Measurements from ENCODE around the gene SMG9. TPM values are rescaled to one million over a fixed set of nuclear protein-coding genes. Genes with fewer than 3 reads are reported as not detected.

SMG9 gene
- total RNA-seq, 3 donors from 2014 or later = 10.6 to 29.9 (median 20.6) TPM

DNA sequence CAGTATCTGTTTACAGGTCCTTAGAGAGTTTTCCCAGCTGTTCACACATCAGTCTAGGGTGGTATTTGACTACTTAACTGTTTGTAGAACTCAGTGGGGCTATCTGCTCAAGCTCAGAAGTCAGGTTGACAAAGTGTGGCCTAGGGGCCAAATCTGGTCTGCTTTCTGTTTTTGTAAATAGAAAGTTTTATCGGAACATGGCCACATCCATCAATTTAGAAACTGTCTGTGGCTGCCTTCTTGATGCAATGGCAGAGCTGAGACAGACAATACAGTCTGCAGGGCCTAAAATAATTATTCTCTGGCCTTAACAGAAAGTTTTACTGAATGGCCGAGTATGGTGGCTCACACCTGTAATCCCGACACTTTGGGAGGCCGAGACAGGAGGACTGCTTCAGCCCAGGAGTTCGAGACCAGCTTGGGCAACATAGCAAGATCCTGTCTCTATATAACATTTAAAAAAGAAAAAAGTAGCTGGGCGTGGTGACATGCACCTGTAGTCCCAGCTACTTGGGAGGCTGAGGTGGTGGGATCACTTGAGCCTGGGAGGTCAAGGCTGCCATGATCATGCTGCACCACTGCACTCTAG, 2.4 kb downstream of the SMG9 start:
- H3K36me3 ChIP-seq = peaks cover 4% of the 10 kb centered on the region
- H3K27me3 ChIP-seq = no peaks in the 10 kb centered on the region
- H3K27ac ChIP-seq = no peak overlapping the region
- DNase-seq (ENCODE audit: low spot score in 2 of 2) = no peak
- intact Hi-C loops (cut with DNase I; ENCODE audit: low total_unique reads) = no loop called here
- H3K4me1 ChIP-seq = no peaks in the 10 kb centered on the region
- no peak overlapping the region for H3K4me3 ChIP-seq
- H3K9me3 ChIP-seq = no peaks in the 10 kb centered on the region
- TF ChIP-seq, protein P1, sequence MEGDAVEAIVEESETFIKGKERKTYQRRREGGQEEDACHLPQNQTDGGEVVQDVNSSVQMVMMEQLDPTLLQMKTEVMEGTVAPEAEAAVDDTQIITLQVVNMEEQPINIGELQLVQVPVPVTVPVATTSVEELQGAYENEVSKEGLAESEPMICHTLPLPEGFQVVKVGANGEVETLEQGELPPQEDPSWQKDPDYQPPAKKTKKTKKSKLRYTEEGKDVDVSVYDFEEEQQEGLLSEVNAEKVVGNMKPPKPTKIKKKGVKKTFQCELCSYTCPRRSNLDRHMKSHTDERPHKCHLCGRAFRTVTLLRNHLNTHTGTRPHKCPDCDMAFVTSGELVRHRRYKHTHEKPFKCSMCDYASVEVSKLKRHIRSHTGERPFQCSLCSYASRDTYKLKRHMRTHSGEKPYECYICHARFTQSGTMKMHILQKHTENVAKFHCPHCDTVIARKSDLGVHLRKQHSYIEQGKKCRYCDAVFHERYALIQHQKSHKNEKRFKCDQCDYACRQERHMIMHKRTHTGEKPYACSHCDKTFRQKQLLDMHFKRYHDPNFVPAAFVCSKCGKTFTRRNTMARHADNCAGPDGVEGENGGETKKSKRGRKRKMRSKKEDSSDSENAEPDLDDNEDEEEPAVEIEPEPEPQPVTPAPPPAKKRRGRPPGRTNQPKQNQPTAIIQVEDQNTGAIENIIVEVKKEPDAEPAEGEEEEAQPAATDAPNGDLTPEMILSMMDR (IDR thresholded peaks at IDR 0.05) = no peak

DNA sequence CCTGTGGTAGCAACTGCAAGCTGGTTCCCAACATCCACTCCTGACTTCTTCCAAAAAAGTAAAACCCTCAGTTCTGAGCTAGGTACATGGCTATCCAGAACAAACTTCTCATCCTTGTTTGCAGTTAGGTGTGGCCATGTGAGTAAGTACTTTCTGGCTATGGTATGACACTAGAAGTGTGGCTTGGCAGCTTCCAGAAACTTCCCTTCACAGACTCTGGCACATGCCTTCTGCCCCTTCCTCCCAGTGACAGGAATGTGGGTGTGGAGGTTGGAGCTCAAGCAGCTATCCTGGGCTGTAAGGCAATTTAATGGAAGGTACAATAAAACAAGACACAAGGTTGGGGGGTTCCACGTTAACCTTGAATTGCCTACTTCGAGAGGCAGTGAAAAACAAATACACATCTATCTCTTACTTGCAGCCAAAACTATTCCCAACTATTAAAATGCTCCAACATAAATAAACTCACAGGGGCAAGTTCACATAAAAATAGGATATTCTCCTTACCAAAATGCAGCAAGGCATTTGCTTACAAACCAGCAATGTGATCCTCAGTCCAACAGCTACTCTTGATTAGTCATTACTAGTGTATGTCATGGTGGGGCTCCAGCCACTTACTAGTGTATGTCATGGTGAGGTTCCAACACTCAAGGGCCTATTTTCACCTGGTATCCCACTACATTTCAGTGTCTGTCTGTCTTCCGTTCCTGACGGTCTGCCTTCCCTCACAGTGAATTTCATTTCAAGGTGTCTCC, 3.1 kb downstream of the SMG9 start:
- intact Hi-C loops (cut with DNase I; ENCODE audit: low total_unique reads) = no loop called here
- no peaks in the 10 kb centered on the region for H3K4me1 ChIP-seq
- no peaks in the 10 kb centered on the region for H3K27me3 ChIP-seq
- DNase-seq (ENCODE audit: low spot score in 2 of 2) = no peak
- H3K27ac ChIP-seq = no peak overlapping the region
- H3K4me3 ChIP-seq = no peak overlapping the region
- no peaks in the 10 kb centered on the region for H3K9me3 ChIP-seq
- TF ChIP-seq POLR2A (IDR thresholded peaks at IDR 0.05) (no peak), POLR2AphosphoS5 (IDR thresholded peaks at IDR 0.05) (no peak)
- TF ChIP-seq, protein P1 (IDR thresholded peaks at IDR 0.05) = no peak
- H3K36me3 ChIP-seq = peaks cover 9% of the 10 kb centered on the region

DNA sequence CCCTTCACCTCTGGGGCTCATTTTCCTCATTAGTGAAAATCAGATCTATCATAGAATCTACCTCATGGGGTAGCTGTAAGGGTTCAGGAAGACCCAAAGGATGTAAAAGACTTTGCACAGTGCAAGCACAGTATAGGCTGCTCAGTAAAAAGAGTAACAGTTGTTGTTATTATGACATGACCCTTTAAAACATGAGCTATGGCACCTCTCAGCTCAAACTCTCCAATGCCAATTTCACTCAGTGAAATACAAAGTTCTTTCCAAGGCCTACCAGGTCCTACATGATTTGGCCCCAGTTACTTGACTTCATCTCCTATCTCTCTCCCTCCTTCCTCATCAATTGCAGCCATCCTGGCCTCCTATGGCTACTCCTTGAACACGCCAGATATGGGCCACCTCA, 4.9 kb downstream of the SMG9 start:
- Histone ChIP-seq H3K27me3 (no peaks in the 10 kb centered on the region), H3K4me3 (no peak overlapping the region), H3K27ac (no peak overlapping the region), H3K4me1 (no peaks in the 10 kb centered on the region), H3K36me3 (peaks cover 9% of the 10 kb centered on the region), H3K9me3 (no peaks in the 10 kb centered on the region)
- no peak for TF ChIP-seq POLR2AphosphoS5 (IDR thresholded peaks at IDR 0.05)
- TF ChIP-seq, protein P1 (IDR thresholded peaks at IDR 0.05) = no peak
- no peak for TF ChIP-seq POLR2A (IDR thresholded peaks at IDR 0.05)
- DNase-seq (ENCODE audit: low spot score in 2 of 2) = no peak
- intact Hi-C loops (cut with DNase I; ENCODE audit: low total_unique reads) = no loop called here

DNA sequence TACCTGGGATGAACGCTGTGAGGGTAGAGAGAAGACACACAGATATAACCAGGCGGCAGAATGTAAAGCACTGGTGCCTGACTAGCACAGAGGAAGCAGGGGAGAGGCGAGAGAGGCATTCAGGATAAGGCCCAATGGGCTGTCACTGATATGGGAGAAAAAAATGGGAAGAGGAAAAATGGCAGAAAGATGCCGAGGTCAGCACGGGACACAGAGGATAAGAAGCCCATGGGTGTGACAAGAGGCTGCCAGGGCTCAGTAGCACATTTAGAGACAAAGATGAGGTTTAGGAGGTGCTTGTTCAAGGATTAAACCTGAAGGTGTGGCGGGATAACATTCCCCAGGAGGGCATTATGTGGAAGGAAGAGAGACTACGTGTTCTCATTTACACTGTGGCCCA, 5.6 kb downstream of the SMG9 start:
- intact Hi-C loops (cut with DNase I; ENCODE audit: low total_unique reads) = no loop called here
- peaks cover 9% of the 10 kb centered on the region for H3K36me3 ChIP-seq

DNA sequence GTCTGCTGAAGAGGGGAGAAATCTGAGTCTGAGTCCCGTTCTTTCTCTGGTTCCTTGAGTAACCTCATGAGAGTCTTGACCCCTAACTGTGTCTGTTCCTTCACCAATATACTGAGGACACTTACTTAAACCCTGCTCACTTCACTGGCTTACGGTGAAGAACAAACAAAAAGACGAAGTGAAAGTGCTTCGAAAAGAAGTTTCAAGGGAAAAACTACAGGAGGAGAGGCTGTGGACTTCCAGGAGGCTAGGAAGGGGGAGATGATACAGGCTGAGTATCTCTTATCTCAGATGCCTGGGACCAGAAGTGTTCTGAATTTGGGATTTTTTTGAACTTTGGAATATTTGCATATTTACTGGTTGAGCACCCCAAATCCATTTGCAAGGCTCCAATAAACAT, 6.1 kb downstream of the SMG9 start:
- intact Hi-C loops (cut with DNase I; ENCODE audit: low total_unique reads) = no loop called here
- no peak for TF ChIP-seq POLR2AphosphoS5 (IDR thresholded peaks at IDR 0.05)

More for the DNA sequence above, 5.6 kb downstream of the SMG9 start:
- no peak overlapping the region for H3K27ac ChIP-seq
- H3K4me1 ChIP-seq = no peaks in the 10 kb centered on the region
- TF ChIP-seq POLR2A (IDR thresholded peaks at IDR 0.05) (no peak), POLR2AphosphoS5 (IDR thresholded peaks at IDR 0.05) (no peak)
- TF ChIP-seq, protein P1 (IDR thresholded peaks at IDR 0.05) = no peak
- H3K27me3 ChIP-seq = no peaks in the 10 kb centered on the region
- H3K4me3 ChIP-seq = no peak overlapping the region
- H3K9me3 ChIP-seq = no peaks in the 10 kb centered on the region
- DNase-seq (ENCODE audit: low spot score in 2 of 2) = no peak

More for the DNA sequence above, 6.1 kb downstream of the SMG9 start:
- DNase-seq (ENCODE audit: low spot score in 2 of 2) = no peak
- H3K4me1 ChIP-seq = no peaks in the 10 kb centered on the region
- no peaks in the 10 kb centered on the region for H3K9me3 ChIP-seq
- H3K27ac ChIP-seq = no peak overlapping the region
- no peak overlapping the region for H3K4me3 ChIP-seq
- H3K36me3 ChIP-seq = peaks cover 9% of the 10 kb centered on the region
- H3K27me3 ChIP-seq = no peaks in the 10 kb centered on the region

All from breast epithelium (tissue), 4 donors.